C4-2B (cell line): ENCODE results near the gene SIPA1.

Experiments
- ZFX ChIP-seq: fragments of 450-650 bp; IDR thresholded peaks from 2 replicates; pipeline ENCODE4 v1.6.1; 2017
- TF ChIP-seq, protein P1 (sequence below): fragments of 450-650 bp; conservative IDR thresholded peaks from 2 replicates; pipeline ENCODE4 v1.5.1; 2017; ENCODE audit warnings: mild to moderate bottlenecking

DNA sequence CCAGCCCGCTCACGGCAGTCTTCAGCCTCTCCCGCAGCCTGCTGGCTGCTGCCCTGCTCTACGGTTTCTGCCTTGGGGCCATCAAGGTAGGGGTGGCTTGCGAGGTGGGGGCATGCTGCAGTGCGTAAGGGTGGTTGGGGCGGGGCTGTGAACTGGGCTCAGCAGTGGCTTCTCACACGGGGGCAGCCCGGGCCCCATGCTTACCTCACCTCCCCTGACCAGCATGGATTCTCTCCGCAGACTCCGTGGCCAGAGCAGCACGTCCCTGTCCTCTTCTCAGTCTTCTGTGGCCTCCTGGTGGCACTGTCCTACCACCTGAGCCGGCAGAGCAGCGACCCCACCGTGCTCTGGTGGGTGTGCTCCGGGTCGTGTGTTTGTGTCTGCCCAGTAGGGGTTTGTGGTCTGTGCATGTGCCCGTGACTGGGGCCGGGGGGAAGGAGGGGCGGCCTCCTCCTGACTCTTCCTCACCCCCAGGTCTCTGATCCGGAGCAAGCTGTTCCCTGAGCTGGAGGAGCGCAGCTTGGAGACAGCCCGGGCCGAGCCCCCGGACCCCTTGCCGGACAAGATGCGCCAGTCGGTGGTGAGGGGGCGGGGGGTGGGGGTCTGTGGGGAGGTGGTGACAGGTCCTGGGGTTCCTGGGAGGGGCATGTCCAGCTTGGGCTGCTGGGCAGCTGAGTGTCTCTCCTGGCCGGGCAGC lies 12.8 kb upstream of the SIPA1 start:
- TF ChIP-seq, protein P1, sequence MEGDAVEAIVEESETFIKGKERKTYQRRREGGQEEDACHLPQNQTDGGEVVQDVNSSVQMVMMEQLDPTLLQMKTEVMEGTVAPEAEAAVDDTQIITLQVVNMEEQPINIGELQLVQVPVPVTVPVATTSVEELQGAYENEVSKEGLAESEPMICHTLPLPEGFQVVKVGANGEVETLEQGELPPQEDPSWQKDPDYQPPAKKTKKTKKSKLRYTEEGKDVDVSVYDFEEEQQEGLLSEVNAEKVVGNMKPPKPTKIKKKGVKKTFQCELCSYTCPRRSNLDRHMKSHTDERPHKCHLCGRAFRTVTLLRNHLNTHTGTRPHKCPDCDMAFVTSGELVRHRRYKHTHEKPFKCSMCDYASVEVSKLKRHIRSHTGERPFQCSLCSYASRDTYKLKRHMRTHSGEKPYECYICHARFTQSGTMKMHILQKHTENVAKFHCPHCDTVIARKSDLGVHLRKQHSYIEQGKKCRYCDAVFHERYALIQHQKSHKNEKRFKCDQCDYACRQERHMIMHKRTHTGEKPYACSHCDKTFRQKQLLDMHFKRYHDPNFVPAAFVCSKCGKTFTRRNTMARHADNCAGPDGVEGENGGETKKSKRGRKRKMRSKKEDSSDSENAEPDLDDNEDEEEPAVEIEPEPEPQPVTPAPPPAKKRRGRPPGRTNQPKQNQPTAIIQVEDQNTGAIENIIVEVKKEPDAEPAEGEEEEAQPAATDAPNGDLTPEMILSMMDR = no peak
- no peak for TF ChIP-seq ZFX
